ENCODE measurements around the gene ERBB4. TPM values are rescaled to one million over a fixed set of nuclear protein-coding genes. Genes with fewer than 3 reads are reported as not detected.

The ERBB4 gene
- total and polyA plus RNA-seq, 2 of the 8 experiments (the other 6 are each of a cell fraction or from before 2014, with no cell fraction given): 0.34 to 1.3 TPM

- TF ChIP-seq MAX (IDR thresholded peaks at IDR 0.05) (no peak), GABPA (IDR thresholded peaks at IDR 0.05; ENCODE audit: borderline replicate concordance, insufficient read depth, low read length) (no peak), TBP (IDR thresholded peaks at IDR 0.05; ENCODE audit: low read depth, low read length) (no peak), KDM5A (IDR thresholded peaks at IDR 0.05; ENCODE audit: low read length) (no peak), KDM1A (IDR thresholded peaks at IDR 0.05; ENCODE audit: borderline replicate concordance, low read length) (no peak), SP4 (IDR thresholded peaks at IDR 0.05; ENCODE audit: low read length) (no peak)
Measured at GRCh38 chr2:212392544-212392943, 146.1 kb downstream of the ERBB4 start (continued).
